K562 (cell line): ENCODE results near the gene BHMT2. TPM values are rescaled to one million over a fixed set of nuclear protein-coding genes. Genes with fewer than 3 reads are reported as not detected.

Experiments used
- C11orf30 ChIP-seq: fragments of 450-650 bp; IDR thresholded peaks from 2 replicates; pipeline ENCODE4 v1.6.1; 2016; ENCODE audit warnings: low read depth, mild to moderate bottlenecking
- E2F1 ChIP-seq: sonication (generic); formaldehyde crosslinking; IDR thresholded peaks from 2 replicates; pipeline ENCODE4 v1.8.1; 2023; ENCODE audit warnings: mild to moderate bottlenecking, missing genetic modification reagents, moderate library complexity
- GTF2A2 ChIP-seq: IDR thresholded peaks from 2 replicates; pipeline ENCODE4 v1.6.1; 2016; ENCODE audit warnings: mild to moderate bottlenecking, missing genetic modification characterization, missing compliant biosample characterization
- GTF2B ChIP-seq: IDR thresholded peaks from 2 replicates; pipeline ENCODE4 v1.6.1; 2011; ENCODE audit not compliant: insufficient read length; ENCODE audit errors: extremely low read depth
- MAFG ChIP-seq: fragments of 450-650 bp; conservative IDR thresholded peaks from 2 replicates; pipeline ENCODE4 v1.6.1; 2016; ENCODE audit warnings: missing genetic modification characterization, missing compliant biosample characterization
- PML ChIP-seq: IDR thresholded peaks from 2 replicates; pipeline ENCODE4 v1.6.1; 2012; ENCODE audit warnings: low read length, inconsistent platforms
- SFPQ ChIP-seq: fragments of 200-400 bp; formaldehyde crosslinking; IDR thresholded peaks from 2 replicates; pipeline ENCODE4 v1.6.1; 2017; ENCODE audit warnings: mild to moderate bottlenecking, low read depth, low read length, moderate library complexity
- SMARCB1 ChIP-seq: IDR thresholded peaks from 2 replicates; pipeline ENCODE4 v1.6.1; 2011; ENCODE audit warnings: improper control_type of control experiment, low read depth; ENCODE audit not compliant: insufficient read length
- STAG1 ChIP-seq: sonication (generic); formaldehyde crosslinking; IDR thresholded peaks from 2 replicates; pipeline ENCODE4 v1.5.0; 2020; ENCODE audit warnings: missing genetic modification reagents, borderline replicate concordance
- ZNF146 ChIP-seq: IDR thresholded peaks from one replicate; pipeline ENCODE4 v1.6.1; 2018; ENCODE audit warnings: missing compliant biosample characterization; ENCODE audit not compliant: unreplicated experiment
- ZNF318 ChIP-seq, 2 experiments: fragments of 450-650 bp; IDR thresholded peaks; 2 replicates each; pipeline ENCODE4 v1.6.1; 2016; ENCODE audit warnings: mild to moderate bottlenecking in 2 of 2, borderline replicate concordance in 1 of 2, low read depth in 1 of 2, moderate library complexity in 1 of 2
- ZNF511 ChIP-seq: sonication (generic); formaldehyde crosslinking; IDR thresholded peaks from 2 replicates; pipeline ENCODE4 v1.8.0; 2022; ENCODE audit warnings: mild to moderate bottlenecking, missing genetic modification reagents
- ZNF589 ChIP-seq: fragments of 200-800 bp; sonication (Bioruptor generic); IDR thresholded peaks from 2 replicates; pipeline ENCODE4 v1.6.1; 2016; ENCODE audit warnings: low read depth, missing genetic modification characterization, missing compliant biosample characterization
- polyA plus RNA-seq, 8 experiments: library from polyadenylated mRNA; depleted of rRNA in 4 of 8; stranded (reverse) in 5 of 8; unstranded in 3 of 8; fragments of >200 nt; fragmentation: Nextera tagmentation in 2 of 8; fragmentation: Illumina TruSeq in 1 of 8; extraction: Ambion mirVana in 2 of 8; extraction: Trizol in 1 of 8; gene quantifications; 2 replicates each; pipeline versions ENCODE4 v1.2.1 to v1.2.3, GENCODE V29; 2011 to 2014; ENCODE audit warnings: inconsistent platforms in 1 of 8, missing spikeins in 1 of 8
- total RNA-seq, 7 experiments: library from RNA; depleted of rRNA in 6 of 7; stranded (reverse); fragments of >200 nt in 6 of 7; fragmentation: Illumina TruSeq in 2 of 7; extraction: Trizol in 2 of 7; gene quantifications; 2 replicates each; pipeline versions ENCODE4 v1.2.1 to v1.2.3, GENCODE V29; 2011 to 2021; ENCODE audit warnings: low replicate concordance in 1 of 7

The BHMT2 gene
- total and polyA plus RNA-seq, 9 of the 15 experiments (the other 6 are each of a cell fraction or from before 2014, with no cell fraction given), result not detected

- no peak for TF ChIP-seq E2F1 (CRISPR knock-in tag)
- no peak for TF ChIP-seq ZNF511 (CRISPR knock-in tag)
- no peak for TF ChIP-seq GTF2A2 (tag)
- no peak for TF ChIP-seq GTF2B
- TF ChIP-seq ZNF589 (CRISPR knock-in tag), result no peak
- no peak; the same call in 1 of the 2 replicates for TF ChIP-seq STAG1 (CRISPR knock-in tag)
- TF ChIP-seq SFPQ, result no peak
- no peak for TF ChIP-seq PML
- no peak for TF ChIP-seq MAFG (tag)
- TF ChIP-seq C11orf30, result no peak
- no peak for TF ChIP-seq ZNF318 (IDR thresholded peaks at IDR 0.05; ENCODE audit: borderline replicate concordance in 1 of 2, low read depth in 1 of 2)
- no peak for TF ChIP-seq ZNF146 (CRISPR knock-in tag)
- no peak for TF ChIP-seq SMARCB1
Measured at GRCh38 chr5:79133657-79134451, 64.3 kb downstream of the BHMT2 start (continued).
